HG03558 (cell line): ENCODE measurements around the gene ZNF407.

Source experiments
- ATAC-seq: cut with Tn5 transposase; IDR thresholded peaks from one replicate; pipeline ENCODE4 v1.9.1; 2021; ENCODE audit warnings: moderate number of reproducible peaks; ENCODE audit not compliant: unreplicated experiment; ENCODE audit errors: extremely low read depth

Gene ZNF407

DNA sequence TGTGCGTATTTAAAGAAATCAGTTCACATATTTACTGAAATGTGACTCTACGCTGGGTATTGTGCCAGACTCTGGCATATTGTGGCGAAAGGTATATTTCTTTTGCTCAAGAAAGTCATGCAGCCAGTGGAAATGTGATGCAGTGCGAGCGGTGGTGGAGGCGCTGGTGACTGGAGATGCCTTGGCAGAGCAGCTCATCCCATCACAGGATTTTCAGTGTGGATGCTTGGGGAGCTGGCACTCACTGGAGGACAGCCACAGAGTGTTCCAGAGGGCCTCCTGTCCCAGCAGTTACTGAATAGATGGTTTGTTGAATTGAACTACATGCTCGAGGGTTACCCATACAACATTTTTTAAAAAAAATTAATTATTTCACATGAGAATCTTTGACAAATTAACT lies 117.6 kb downstream of the ZNF407 start:
- no peak for ATAC-seq

DNA sequence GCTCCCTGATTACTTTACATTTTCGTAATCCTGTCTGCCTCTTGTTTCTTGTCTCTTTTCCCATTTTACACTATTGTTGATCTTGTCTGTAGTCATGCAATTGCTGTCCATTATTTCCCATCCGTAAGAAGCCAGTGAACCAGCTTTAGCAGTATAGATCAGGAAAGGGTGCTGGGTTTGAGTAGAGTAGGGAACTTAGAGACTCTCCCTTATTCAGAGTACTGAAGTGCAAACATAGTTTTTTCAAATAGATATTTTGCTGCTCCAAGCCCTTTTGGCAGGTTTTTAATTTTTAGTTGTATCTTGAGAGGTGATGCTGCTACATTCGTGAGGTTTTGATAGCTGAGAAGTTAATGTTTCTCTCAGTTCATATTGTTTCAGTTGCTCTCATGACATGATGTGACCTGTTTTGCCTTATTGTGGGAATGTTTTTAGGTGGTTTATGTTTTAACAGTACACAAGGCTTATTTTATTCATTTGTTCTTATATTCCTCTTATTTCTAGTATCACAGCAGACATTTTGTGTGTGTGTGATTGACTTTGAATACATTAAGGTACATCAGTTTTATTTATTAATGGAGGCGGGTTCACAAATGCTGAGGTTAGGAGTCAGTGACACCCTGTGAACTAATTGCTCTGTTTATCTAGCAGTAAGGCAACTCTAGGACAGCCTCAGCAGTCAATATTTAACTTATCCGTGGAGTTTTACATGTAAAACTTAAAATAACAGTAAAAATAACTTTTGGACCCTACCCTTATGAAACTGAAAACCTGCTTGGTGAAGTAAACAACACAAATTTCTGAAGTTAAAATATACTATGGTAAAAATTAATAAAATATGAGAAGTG lies 118.4 kb downstream of the ZNF407 start:
- no peak for ATAC-seq

DNA sequence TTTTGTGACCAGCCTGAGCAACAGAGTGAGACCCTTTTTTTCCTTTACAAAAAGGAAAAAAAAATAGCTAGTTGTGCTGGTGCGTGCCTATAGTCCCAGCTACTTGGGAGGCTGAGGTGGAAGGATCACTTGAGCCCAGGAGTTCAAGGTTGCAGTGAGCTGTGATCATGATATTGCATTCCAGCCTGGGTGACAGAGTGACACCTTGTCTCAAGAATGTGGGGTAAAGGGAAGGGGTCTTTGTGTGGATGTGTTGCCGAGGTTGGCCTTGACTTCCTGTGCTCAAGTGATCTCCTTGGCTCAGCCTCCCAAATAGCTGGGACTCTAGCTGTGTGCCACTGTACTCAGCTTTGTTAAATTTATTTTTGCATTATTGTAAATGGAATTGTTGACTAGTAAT lies 120.6 kb downstream of the ZNF407 start:
- no peak for ATAC-seq

DNA sequence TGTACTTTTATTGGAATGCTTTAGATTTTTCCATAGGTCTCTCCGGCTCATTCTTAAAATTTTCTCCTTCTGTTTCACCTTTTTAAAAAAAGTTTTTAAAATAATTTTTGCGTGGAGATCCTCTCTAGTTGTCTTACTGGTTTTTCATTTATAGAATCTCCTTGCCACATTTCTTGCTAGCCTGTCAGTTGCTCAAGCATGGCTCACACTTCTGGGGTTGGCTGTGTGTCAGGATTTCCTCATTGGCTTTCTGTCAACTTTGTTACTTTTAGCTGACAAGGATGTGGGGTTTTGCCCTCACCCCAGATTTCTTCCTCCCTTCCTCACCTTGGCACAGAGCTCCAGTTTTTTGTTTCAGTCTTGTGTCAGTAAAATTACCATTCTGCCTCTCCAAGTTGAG lies 124.6 kb downstream of the ZNF407 start:
- no peak for ATAC-seq

DNA sequence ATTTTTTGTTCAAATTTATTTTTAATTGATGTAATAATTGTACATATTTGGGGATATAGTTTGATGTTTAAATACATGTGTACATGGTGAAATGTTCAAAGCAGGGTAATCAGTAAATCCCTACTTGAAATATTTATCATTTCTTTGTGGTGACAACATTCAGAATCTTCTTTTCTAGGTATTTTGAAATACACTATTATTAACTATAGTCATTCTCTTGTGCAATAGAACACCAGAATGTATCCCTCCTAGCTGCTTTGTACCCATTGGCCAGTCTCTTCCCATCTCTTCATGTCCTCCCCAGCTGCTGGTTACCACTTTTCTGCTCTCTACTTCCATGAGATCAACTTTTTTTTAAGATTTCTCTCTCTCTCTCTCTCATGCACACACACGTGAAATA lies 126.5 kb downstream of the ZNF407 start:
- ATAC-seq, result no peak

DNA sequence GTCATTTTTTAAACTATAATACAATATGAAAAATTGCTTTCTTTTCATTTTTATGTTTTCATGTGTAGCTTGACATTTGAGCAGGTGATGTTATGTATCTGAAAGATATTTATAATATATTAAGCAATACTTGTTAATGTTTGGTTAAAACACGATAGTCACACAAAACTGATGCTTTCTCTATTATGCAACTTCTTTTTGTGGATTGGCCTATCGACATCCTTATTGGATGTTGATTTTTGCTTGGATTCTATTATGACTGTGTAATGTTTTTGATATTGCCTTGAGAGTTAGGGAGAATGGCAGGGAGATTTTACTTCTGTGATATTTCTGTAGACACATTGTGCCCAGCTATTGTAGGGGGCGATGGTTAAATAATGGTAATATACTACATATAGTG lies 128.0 kb downstream of the ZNF407 start:
- ATAC-seq, result no peak

DNA sequence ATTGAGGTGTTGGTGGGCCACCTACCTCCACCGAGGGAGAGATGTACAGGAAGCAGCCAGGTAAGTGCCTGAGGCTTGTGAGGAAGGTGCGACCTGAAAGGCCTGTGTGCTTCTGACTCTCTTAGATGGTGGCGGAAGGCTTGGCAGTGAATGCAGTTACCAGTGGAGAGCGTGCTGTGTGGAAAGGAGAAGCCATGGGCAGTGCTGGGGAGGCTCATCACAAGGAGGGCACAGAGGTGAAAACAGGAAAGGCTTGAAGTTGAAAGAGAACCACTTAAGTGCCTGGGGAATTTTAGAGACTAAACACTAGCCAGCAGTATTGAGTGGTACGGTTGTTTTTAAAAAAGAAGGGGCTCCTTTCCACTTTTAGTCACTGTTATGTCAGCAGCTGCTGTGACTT lies 130.9 kb downstream of the ZNF407 start:
- ATAC-seq, result no peak

DNA sequence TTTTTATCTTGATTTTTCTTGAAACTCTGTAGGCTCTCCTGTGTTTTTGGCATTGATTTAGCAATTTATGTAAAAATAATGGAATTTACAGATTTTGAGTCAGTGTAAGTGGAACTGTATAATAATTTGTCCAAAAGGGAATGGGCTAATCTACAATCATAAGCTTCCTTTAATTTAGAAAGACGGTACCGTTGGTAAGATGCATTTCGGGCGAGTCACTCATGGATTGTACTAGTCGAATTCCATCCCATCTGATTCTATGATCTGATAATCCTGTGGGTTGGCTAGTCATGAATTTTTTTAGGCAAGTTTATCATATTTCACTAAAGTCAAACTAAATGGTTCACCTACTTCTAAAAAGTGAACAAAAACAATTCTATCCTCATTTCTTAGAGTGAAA lies 133.4 kb downstream of the ZNF407 start:
- ATAC-seq, result no peak

DNA sequence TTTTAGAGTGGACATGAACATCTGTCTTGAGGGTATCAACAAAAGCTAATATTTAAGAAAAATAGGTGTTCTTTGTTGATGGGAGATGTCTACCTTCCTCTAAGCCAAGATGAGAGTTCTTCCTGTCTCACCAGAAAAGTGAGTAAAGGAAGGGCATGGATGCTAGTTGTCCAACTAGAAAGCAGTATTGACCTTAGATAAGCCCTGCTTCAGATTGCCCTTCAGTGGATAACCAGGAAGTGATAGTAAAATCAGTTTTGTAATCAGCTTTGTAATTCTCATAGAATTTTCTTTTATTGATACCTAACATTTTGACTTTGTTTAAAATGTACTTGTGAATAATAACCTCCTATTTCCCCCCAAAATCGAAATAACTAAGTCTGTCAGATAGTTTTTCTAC lies 134.7 kb downstream of the ZNF407 start:
- no peak for ATAC-seq

DNA sequence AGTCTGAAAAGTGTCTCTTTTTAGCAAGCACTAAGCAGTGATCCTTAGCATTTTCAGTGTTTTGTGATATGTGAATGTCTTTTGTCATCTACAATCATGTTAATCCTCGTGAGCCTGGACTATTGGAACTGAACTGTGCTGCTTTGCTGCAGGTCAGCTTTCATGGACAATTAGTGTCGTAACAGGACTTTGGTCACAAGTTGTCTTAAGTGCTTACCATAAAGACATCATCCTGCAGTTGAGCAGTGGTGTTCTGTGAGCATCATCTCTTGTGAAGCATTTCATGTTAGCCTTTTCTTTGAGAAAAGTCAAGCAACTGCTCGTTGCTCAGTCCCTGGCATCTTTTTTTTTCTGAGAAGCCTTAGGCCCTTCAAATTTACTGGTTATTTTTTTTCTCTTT lies 135.9 kb downstream of the ZNF407 start:
- no peak for ATAC-seq

DNA sequence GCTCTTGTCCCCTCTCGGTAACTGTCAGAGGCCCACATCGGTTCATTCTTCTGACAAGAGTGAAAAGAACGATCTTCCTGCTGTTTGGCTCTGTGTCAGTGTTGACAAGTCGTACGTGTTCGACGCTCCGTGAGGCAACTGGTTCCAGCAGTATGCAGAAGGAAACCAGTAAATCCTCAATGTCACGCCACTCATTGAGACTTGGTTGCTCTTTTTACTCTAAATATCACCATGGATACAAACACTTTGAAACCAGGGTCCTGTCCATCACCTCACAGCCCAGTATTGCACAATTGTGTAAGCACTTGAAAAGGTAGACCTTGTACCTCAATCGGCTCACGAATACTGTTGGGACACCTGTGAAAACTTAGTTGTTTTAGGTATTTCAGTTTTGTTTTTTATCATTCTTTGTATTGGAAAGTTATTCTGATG lies 136.4 kb downstream of the ZNF407 start:
- no peak for ATAC-seq

DNA sequence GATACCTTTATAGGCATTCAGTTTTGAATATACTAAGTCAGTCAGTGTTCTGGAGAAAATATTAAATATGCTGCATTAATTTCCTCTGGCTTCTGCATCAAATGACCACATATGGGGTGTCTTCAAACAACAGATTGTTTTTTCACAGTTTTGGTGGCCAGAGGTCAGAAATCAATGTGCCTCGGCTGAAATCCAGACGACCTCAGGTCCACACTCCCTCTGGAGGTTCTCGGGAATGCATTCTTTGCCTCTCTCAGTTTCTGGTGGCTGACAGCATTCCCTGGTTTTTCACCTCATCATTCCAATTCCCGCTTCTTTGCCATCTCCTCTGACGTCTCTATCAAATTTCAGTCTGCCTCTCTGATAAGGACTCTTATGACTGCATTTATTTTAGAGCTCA lies 142.3 kb downstream of the ZNF407 start:
- ATAC-seq, result no peak

DNA sequence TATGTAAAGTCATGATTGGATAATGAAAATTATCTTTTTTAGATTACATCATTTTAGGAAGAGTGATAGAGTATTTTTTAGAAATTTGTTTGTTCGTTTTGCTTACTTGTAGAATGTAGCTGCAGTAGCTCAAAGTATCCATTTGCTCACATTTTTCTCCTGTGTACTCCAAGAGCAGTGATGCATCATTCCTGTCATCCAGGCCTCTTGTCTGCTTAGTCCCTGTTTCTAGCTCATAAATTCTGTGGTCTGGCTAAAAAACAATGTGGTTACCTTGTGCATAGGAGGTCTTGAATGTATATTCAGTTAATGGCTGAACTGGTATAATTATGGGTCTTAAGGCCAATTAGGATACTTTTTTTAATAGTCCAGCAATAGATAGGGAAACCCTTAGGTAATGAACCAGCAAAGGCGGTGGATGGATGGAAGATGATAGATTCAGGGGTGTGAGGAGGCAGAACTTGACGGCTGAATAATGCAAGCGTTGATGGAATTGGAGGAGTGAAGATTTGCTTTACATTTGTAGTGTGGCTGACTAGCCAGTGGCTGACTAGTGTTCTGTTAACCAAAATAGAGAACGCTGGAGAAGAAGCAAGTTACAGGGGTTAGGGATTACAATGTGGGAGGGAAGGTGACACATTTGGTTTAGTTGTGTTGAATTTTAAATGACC lies 145.0 kb downstream of the ZNF407 start:
- no peak for ATAC-seq

DNA sequence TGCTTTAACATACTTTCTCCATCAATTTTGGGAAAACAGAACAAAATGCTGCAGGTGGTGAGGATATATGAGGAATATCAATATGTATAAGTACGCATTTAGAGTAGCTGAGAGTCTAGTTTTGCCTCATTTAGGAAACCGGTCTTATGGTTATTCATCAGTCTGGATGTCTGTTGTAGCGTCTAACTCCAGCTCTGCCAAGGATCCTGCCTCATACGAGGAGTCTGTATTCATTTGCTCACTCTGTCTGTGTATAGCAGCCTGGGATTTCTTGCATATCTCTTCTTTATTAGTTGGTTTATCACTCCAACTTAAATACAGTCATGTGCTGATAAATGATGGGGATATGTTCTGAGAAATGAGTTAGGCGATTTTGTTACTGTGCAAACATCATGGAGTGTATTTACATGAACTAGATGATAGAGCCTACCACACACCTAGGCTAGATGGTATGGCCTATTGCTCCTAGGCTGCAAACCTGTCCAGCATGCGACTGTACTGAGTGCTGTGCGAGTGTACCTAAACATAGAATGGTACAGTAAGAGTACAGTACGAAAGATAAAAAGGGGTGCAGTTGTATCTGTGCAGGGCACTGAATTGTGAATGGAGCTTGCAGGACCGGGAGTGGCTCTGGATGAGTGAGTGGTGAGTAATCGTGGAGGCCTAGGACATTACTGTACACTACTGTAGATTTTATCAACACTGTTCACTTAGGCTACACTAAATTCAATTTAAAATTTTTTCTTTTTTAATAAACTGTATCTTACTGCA lies 148.1 kb downstream of the ZNF407 start:
- no peak for ATAC-seq

DNA sequence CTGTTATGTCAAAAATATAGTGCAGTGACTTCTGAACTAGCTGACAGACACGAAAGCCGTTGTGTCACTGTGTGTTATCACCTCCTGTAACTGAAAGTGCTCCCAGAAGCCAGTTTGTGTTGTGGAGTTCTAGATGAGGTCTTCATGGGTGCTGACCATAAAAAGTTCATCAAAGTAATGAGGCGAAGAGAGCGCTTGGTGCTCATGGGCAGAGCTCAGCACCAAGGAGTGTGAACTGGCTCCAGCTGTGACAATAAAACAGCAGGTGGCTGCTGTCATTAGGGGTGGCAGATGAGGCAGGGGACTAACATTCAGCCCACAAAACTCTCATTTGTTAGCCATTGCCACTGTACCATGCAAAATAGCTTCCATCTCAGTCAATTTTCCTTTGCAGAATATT lies 151.1 kb downstream of the ZNF407 start:
- ATAC-seq, result no peak

DNA sequence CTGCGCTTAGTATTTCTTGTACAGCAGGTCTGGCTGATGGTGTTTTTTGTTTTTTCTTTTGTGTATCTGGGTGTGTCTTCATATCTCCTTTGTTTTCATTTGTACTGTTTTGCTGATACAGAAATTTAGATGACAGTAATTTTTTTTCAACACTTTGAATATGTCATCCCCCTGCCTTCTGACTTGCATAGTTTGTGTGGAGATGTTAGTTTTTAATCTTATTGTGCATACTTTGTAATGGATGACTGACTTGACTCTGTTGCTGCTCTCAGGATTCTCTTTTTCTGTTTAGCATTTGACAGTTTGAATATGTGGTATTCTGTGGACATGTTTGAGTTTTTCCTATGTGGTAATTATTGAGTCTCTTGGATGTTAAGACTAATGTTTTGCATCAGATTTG lies 161.3 kb downstream of the ZNF407 start:
- ATAC-seq, result no peak

DNA sequence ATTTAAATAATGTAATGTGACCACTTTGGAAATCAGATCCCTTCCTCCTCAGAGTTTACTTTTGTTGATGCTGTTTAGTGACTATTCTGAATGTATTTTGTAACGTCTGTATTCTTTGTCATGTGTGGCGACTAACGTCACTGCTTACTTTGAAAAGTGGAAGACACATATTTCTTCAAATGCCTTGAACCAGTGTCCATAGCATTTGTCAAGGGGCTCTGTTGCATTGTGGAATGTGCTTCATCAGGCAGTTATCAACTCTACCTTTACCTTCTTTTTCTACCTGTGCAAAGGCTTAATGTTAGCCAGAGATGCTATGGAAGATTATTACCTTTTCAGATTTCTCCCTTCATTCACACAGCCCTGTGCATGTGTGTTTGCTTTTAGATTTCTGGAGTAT lies 162.4 kb downstream of the ZNF407 start:
- no peak for ATAC-seq

DNA sequence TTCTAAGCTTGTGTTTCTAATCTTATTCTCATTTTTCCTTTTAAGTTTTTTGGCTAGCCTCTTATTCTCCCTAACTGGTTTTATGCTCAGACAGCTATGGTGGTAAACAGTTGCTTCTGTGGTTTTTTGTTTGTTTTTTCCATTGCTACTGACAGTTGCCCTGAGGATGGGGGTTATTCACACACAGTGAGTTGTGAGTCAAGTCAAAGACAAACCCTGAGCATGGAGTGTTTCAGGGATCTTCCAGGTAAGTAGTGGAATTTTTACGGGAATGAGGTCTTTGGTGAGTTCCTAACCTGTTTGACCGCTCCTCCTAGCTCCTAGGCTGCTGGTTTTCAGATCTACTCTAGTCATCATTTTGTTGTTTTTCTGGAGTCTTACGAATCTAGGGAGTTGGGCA lies 162.8 kb downstream of the ZNF407 start:
- ATAC-seq, result no peak

DNA sequence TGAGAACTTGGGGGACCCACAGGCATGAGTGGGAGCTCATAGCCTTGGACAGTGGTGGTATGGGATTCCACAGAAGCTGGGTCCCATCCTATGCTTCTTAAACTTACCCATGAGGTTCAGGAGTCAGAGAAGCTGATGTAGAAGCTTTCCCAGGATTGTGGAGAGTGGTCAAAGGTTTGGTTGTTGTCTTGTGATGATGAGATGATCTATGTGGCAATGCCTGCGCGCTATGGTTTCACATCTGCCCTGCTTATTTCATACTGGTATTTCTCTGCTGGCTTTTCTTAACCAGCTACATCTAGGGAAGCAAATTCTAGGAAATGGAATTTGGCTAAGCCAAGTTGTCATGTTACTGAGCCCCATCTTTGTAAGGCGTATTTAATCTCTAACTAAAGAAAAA lies 168.6 kb downstream of the ZNF407 start:
- no peak for ATAC-seq

DNA sequence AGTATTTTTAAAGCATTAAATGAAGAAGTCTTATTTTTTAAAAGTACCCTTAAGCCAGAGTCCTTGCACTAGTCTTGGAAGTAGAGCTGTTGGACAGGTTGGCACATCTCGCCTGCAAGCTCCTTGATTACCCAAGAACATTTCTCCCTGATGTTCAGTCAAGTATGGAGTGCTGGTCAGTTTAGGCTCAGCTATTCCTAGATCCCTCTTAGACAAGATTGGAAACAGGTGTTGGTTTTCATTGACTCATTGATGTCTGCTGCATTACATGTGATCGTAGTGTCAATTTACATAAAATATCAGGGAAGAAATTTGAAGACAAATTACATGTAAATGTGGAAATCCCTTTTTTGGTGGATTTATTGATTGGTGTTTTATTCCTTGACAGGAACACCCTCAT lies 170.4 kb downstream of the ZNF407 start:
- ATAC-seq, result no peak

DNA sequence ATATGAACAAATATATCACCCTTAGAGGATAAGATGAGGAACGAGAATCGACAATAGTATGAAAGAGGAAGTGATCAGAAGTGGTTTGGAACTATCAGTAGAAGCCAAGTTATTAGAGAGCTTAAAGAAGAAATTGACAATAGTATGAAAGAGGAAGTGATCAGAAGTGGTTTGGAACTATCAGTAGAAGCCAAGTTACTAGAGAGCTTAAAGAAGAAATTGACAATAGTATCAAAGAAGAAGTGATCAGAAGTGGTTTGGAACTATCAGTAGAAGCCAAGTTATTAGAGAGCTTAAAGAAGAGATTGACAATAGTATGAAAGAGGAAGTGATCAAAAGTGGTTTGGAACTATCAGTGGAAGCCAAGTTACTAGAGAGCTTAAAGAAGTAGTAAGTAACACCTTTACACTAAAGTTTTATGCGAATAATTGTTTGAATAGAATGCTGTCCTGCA lies 175.5 kb downstream of the ZNF407 start:
- peak; percentile 71 for ATAC-seq
